Measurements from ENCODE around the gene RIIAD1.

GRCh38 chr1:151720125-151720524 is 1.2 kb upstream of the RIIAD1 start:
- TF ChIP-seq CTCF (IDR thresholded peaks at IDR 0.05; ENCODE audit: poor library complexity) (no peak), EZH2 (IDR thresholded peaks at IDR 0.05; ENCODE audit: borderline replicate concordance) (no peak)
